NCI-H82 treated with DMSO at 0.1 percent for 48 hours (cell line): ENCODE results near the gene VAX1.

ENCODE experiments used
- DNase-seq: peaks from one replicate; lab custom pipeline; 2025; ENCODE audit not compliant: unreplicated experiment; lab: John Stamatoyannopoulos, UW

Gene VAX1

GRCh38 chr10:117164592-117165537 is 26.8 kb upstream of the VAX1 start:
- no peak for DNase-seq

- no peak for DNase-seq
Measured at GRCh38 chr10:117163954-117164548, 26.0 kb upstream of the VAX1 start.

DNA sequence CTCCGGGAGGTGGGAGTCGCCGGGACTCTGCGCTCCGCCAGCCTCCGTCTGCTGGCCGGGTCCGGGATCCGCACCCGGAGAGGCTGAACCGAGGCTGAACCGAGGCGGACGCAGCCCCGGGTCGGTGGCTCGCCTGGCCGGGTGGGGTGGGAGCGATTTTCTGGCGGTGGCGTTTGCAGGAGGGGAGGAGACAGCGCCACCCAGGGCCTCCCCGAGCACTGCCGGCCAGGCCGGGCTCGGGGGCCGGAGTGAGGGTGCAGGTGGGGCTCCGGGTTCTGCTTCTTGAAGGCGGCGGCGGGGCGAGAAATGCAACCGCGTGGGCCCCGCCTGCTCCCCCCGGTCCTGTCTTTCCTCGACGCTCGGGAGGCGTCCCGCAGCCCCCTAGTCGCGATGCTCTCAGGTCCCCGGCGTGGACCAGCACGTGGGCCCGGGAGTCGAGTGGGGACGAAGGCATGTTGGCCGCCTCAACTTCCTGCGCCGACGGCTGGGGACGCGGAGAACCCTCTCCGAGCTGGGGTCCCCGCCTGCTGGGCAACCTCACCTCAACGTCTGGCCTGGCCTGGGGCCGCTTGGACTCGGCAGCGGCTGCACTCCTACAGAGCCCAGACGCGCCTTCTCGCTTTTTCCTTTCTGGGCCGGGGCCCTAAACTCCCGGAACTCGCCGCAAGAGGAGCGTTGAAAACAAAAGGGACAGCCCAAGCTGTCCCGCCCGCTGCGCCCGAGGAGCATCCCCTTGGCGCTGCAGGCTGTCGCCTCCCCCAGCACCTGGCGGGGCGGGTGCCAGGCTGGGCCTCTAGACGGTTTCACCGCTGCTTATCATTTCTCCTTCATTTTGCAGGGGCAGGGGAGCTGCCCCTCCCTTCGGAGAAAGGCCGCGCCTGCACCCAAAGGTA is 25.2 kb upstream of the VAX1 start:
- DNase-seq, result no peak

DNA sequence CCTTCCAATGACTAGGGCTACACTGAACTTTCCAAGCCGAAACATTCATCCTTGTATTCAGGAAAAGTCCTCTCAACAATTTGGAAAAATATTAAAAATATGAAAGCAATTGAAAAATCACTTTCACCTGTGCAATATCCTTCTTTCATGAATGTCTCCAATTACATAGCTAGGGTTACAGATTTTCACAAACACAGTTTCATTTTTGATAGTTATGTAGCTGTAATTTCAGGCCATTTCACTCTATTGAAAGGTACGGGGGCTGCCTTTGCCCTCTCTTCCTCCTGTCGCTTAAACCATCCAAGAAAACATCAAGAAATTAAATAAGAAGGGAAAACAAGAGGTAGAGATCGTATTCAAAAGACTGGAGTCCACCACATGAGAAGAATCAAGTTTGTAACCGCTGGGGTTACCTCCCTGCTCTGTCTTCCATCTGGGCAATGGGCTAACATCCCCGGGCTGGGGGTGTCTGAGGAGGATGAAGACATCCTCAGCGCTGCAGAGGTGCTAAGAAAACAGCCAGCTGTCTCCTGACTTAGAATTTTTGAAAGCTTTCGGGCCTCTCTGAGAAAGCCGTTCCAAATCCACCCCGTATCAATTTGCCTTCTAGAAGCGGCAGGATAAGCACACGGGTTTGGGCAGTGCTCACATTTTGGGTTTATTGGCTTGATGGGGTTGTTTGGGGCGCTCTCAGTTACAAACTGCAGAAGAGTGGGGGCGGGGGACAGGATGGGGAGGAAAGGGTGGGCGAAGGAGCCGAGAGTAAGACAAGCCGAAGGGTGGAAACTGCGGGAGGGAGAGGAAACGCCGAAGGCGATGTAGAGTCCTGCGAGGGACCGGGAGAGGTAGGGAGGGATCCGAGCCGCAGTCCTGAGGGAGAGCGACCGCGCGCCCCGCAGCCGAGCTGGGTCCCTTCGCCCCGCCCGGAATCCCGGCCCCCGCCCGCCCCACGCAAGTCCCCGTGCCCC is 24.3 kb upstream of the VAX1 start:
- no peak for DNase-seq

DNA sequence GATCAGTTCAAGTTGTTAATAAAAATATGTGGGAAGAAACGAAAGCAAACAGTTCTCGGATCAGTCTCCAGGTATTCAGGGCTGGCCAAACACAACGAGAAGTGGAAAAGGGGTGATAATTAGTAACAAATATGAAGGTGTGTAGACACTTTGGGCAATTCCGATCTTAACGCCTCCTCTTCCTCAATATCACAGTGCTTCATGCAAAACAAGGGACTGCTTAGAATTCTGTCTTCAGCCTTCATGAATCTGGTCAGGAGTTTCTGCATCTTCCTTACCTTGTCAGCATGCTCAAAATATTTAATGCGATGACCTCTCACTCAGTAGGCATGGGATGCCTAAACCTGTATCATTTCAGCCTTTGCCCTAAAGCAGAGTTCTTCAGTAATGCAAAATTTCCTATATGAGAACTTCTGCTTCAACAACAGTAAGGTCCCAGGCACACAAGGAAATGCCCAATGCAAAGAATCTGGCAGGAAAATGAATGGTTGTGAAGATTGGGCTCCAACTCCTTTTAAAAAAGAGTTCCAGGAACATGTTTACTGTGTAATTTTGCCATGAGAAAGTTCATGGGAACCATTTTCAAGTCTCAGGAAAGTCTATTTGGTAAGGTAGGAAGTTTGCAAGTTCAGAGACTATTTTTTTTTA is 23.4 kb upstream of the VAX1 start:
- DNase-seq, result no peak

- no peak for DNase-seq
Measured at GRCh38 chr10:117160567-117160966, 22.5 kb upstream of the VAX1 start.

GRCh38 chr10:117159390-117159789 is 21.3 kb upstream of the VAX1 start:
- DNase-seq, result no peak

- DNase-seq, result no peak
Measured at GRCh38 chr10:117158297-117158696, 20.2 kb upstream of the VAX1 start.

DNA sequence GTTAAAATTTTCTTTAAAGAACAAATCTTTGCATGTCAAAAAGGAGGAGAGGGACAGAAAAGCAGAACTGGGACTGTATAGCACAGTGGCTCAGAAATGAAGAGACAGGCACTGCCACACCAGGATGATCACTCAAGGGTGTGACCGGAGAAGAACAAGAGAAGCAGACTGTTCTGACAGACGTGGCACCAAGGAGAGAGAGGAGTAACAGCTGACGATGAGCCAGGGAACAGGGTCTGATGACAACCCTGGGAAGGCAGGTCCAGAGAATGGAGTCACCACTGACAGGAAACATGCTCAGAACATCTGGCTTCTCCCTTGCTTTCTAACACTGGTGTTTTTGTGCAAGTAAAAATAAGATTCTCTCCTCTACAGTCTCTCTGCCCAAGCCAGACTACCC is 14.6 kb upstream of the VAX1 start:
- DNase-seq, result no peak

DNA sequence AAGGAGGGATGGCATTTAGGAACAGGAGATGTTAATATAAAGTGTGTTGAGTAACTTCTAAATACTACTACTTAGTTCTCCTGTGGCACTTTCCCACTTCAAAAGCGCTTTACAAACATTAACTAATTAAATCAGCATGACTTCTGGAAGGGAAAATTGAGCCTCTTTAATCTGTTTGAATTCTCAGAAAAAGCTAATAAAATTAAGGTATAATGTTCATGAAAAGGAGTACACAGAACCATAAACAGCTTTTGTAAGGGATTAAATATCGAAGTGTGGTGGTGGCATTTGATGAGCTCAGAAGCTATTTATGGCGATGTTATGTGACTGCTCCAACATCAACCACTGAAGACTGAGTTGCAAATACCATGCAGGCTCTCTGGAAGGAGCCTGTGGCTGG is 10.2 kb upstream of the VAX1 start:
- no peak for DNase-seq

- DNase-seq, result no peak
Measured at GRCh38 chr10:117145019-117145418, 6.9 kb upstream of the VAX1 start.

GRCh38 chr10:117143103-117143823 is 5.2 kb upstream of the VAX1 start:
- no peak for DNase-seq

GRCh38 chr10:117140525-117140902 is 2.4 kb upstream of the VAX1 start:
- no peak for DNase-seq

GRCh38 chr10:117139581-117140524 is 1.8 kb upstream of the VAX1 start:
- no peak for DNase-seq

DNA sequence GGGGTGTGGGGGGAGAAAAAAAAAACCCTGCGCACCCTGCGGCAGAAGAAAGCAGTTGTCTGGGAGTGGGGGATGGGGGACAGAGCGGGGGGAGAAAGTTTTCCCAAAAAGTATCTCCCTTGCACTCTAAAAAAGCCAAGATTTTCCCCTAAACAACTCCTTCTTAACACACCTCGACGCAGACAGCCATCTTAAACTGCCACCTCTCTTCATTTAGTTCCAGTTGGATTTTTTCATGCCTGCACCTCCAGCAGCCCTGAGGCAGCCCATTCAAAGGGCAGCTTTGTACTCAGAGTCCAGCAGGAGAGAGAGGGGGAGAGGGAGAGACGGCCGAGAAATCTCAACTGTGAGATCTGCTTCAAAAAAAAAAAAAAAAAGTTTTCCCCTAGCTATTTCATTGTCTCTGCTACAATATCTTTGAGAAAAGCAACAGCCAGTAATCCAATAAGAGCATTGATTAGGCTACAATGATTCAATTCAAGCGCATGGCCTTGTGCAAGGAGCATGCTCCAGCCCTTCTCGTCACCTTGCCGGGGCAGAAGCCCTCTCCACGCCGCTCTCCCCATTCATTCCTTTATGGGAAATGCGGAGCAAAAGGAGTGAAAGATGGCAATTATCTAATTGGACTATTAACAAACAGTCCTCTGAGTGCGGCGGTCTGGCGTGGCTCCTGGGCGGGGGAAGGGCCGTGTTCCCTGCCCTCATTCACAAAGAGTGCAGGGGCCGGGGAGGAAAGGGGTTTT is 939 bp upstream of the VAX1 start:
- DNase-seq, result no peak

DNA sequence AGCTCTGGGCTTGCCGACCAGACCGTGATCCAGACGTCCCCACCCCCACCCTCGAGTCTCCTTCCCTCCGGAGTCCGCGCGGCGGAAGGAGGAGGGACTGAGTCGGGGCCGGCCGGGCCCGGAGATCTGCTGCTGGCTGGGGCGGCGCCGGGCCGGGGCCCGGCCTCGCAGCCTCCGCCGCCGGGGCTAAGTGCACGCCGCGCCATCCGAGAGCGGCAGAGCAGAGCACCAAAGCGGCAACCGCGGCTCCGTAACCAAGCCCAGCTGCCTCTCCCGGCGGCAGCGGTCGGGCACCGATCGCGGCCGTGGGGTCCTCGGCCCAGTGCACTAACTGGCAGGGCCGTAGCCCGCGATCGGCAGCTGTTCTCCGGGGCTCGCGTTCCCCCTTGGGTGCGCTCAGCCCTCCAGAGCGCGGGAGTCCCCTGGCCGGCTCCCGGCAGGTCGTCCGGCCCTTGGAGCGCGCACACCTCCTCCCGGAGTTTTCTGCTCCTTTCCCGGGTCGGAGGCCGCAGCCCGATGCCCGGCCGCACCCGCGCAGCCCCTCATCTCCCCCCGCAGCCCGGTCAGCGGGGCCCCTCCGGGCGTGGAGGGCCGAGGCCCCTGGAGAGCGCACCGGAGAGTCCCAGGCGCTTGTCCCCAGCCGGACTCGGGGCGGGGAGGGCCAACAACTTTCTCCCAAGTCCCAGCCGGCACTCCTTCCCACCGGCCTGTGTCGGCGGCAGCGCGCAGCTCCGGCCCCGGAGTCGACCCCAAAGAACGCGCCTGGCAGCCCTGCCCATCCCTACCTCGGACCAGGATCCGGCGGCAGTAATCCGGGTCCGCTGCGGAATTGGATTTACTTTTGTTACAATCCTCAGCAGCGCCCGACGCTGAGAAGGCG is 799 bp downstream of the VAX1 start:
- DNase-seq, result no peak
